Inflammatory macrophage (primary cell): ENCODE measurements around the gene LSM5.
A peak's percentile ranks its signal among the peaks of the same experiment; 100 is the strongest.

ENCODE experiments used
- DNase-seq, 2 donors: peaks; one replicate each; pipeline ENCODE4 v3.0.0-alpha.2; 2020 to 2022
- total RNA-seq, 18 experiments: gene quantifications; one replicate each; lab custom pipeline; 2026; ENCODE audit warnings: mixed read lengths in 6 of 18, inconsistent platforms in 2 of 18; lab: John Stamatoyannopoulos, UW

Gene LSM5
- total RNA-seq, result 10.2 to 35.8 (median 21.4) reads per million in 18 experiments

DNA sequence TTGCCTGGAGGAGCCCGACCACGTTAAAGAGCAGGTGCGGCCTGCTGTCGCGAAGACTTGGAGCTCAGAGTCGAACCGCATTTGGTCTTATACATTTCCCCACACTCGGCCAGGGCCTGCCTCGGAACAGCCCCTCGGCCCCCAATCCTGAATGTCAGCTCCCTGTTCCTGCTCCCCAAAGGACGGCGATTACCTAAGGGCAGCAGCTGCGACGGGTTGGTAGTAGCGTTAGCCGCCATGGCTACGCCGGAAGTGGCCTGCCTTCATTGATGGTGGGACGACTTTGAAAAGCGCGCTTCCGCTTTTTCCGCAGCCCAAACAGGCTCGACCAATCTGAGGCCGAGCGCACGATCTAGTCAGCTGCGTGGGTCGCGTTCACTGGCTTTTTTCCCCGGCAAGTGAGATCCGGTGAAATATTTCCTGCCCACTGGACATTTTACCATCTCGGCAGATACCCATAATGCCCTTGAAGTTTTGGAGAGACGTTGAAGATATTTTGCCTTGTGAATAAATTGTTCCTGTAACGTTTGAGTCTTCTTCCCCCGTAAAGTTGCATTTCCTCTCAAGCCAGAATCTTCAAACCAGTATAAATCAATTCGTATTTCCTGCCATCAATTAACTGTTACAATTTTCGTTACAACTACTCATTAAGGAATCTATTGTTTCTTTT lies at the start of gene LSM5:
LSM5 (minus strand) TSS at position 254 of the 670 bp plus-strand sequence; CDS start at position 239, 15 bp downstream.
- DNase-seq, result peak; percentile 95 to 97

DNA sequence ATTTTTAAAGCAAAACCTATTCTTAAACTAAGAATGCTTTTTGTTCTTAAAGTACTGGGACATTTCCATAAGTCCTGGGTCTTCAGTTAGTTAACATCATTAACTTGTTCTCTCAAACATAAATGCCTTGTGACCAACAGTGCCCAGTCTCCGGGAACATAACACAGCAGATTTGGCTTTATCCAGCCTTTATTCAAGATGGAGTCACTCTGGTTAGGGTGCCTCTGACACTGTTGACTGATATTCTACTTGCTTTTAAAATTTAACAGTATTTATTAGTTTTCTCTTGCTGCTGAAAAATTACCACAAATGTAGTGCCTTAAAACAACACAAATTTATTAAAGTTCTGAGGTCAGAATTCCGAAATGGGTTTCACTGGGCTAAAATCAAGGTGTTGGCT lies 49.2 kb upstream of the LSM5 start:
- no peak for DNase-seq

DNA sequence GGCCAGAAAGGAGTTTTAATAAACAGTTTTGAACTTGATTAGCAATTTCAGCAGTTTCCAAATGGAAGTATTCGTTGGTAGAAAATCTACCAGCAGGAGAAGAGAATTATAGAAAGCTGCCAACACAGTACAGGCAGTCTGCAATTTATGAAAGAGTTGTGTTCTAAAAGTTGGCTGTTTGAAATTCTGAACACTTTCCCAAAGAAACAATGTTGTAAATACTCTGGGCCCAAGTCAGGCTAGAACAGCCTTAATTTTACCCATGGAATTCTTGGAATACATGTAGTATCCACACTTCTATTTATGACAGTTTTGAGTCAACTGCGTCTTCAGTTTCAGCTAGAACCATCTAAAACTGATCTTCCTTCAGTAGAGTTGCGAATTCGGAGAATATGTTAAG lies 47.6 kb upstream of the LSM5 start:
- no peak for DNase-seq

DNA sequence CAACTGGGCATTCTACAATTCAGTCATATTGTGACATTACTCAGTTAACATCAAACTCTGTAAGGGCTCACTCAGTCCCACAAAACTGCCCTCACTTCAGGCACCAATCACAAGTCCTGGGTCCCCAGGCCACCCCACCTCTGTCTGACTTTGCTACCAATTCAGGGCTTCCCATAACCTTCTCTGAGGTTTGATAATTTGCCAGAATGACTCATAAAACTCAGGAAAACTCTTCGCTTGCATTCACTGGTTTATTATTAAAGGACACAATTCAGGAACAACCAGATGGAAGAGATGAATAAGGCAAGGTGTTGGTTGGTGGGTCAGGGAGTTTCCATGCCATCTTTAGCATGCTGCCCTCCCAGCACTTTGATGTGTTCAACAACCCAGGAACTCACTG lies 46.4 kb upstream of the LSM5 start:
- no peak for DNase-seq

DNA sequence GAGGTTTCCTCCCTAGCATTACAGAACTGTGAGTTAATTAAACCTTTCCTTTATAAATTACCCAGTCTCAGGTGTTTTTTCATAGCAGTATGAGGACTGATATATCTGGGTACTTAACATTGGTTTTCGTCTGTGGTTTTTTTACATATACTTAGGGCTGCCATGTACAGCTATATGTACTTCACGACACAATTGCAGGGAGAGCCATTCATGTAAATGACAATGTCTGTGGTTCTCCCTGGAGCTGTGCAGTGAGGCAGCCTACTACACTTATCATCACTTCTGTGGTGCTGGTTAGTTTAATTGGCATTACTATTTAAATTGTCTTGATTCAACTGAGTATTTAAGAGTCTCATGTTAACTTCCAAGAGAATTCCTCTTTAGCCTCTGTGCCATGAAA lies 45.8 kb upstream of the LSM5 start:
- no peak for DNase-seq

DNA sequence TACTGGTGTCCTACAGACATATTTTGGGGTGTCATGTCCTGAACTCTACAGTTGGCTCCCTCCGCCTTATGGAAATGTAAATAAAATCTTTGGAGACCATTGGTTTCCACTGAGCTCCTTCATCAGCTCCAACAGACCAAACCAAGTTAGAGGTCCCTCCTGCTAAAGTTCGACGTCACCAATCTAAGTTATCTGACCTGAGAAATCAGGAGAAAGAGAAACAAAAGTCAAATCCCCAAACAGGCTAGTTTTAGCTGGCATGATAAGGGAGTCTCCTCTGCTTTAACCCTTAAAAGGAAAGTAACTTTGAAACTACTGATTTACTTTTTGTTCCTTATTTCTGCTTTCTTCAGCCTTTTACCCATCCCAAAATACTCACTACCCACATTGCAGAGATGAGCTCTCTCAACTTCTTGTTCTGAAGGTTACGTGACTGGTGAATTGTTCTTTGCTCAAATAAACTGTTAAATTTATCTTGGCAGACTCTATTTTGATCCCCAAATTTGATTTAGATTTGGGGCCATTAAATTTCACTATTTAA lies 45.1 kb upstream of the LSM5 start:
- DNase-seq, result no peak

DNA sequence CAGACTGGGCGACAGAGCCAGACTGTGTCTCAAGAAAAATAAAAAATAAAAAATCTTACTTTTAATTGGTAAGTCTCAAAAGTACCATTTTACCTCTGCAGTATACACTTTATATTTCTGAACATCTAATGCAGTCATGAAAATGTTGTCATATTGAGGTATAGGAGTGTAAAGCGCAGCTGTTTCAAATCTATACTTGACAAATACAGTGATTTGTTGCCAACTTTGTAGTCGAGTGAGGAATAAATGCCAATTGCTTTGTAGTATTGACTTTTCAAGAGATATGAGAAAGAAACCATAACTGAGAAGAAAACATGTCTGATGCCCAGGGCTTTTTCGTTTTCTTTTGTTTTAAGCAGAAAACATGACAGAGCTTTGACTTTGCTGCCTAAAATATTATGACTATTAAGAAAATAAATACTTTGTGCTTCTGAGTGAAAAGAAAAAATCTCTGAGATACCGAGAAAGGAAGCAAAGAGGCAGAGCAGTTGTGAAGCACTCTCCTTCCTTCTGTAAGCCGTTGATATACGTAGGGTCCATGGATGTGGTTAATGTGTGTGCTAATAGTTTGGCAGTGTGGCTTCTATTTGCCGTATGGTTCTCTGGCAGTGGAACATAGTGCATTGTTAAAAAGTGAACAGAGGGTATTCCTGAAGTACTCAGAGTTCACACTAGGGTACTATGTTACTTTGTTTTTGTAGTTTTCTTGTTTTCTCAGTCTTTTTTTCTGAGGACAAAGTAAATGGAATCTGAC lies 43.3 kb upstream of the LSM5 start:
- no peak for DNase-seq

DNA sequence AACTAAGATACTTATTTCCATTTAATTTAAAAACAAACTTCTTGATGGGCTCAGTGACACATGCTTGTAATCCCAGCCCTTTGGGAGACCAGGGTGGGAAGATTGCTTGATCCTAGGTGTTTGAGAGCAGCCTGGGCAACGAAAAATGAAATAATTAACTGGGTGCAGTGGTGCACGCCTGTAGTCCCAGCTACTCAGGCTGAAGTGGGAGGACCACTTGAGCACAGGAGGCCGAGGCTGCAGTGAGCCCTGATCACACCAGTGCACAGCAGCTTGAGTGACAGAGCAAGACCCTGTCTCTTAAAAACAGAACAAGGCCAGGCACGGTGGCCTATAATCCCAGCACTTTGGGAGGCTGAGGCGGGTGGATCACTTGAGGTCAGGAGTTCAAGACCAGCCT lies 42.5 kb upstream of the LSM5 start:
- no peak for DNase-seq

DNA sequence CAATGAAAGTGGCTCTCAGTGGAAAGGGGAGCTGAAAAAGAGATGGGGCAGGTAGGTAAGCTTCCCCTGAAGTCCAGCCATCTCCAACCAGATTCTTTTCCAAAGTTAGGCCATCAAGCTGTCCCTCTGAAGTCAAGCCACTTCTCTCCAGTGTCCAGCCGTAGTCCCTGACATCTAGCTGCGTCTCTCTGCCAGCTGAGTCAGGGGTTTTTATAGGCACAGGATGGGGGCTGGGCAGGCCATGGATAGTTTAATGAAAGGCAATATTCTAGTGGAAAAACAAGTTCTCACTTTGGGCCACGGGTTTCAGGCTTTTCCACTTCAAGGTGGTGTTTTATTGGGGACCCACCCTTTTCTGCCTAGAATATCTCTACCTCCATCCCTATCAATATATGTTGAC lies 41.9 kb upstream of the LSM5 start:
- no peak for DNase-seq

DNA sequence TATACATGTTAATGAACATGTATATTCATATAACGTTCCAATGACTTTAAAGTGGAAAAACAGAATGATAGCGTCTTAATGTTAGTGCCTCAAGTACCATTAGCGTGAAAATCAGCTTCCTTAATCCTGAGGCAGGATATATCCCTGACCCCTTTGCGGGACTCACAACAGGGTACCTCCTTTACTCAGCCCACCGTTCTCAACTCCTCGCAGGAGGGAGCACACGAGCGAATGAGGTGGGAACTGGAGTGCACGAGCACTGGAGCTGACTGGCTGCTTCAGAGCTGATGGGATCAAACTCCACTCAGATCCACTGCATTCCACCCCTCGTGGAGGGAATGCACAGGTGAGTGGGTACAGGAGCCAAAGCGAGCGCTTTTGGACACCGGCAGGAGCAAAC lies 41.2 kb upstream of the LSM5 start:
- DNase-seq, result no peak

DNA sequence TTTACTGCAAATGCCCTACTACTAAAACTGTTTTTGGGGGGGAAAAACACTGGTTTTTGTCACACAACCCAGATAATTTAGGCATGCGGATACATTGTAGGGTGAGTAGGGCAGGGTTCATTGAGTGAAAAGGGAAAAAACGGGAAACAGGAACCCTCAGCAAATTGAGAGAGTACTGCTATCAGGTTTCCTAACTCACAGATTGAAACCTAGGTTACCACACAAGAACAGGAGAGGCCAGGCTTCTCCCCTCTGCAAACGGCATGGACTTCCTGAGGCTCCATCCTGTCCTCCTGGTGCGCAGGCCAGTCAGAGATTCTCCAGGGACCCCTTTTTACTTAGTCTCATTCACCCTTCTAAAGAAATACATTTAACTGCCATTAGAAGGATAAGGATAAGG lies 35.7 kb upstream of the LSM5 start:
- no peak for DNase-seq

DNA sequence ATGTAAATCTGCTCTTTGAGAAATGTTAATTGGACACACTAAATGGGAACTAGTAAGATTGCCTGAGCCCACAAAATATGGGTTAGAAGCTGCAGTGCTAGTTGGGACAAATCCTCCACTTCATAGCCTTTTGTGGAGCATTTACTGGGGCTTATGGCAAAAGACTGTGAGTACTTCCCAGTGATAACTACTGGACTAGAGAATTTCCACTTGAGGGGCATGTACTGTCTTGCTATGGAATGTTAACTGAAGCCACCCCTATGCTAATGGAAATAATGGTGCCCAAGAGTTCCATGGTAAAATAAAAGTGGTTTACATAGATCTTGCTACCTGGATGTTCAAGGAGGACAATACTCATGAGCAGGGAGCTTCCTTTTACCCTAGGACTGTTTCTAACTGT lies 34.5 kb upstream of the LSM5 start:
- no peak for DNase-seq

DNA sequence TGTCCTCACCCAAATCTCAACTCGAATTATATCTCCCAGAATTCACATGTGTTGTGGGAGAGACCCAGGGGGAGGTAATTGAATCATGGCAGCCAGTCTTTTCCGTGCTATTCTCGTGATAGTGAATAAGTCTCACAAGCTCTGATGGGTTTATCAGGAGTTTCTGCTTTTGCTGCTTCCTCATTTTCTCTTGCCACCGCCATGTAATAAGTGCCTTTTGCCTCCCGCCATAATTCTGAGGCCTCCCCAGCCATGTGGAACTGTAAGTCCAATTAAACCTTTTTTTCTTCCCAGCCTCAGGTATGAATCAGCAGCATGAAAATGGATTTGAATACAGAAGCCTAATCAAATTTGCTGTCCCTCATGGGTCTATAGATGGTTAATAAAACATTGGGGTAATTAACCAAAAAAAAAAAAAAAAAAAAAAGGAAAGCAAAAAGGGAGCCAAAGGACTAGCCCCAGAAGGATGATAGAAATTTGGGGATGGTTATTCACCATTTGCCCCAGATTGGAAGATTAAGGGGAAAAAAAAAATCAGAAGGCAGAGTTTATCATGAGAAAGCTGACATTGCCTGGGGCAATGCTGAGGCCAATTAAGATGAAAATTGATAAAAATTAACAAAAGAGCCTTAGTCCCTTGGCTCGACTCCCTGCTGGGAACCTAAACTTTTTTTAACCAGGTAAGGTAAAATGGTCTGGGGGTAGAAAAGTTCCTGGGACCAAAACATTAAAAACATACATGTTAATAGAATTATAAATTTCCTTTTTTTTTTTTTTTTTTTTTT lies 32.8 kb upstream of the LSM5 start:
- DNase-seq, result no peak

DNA sequence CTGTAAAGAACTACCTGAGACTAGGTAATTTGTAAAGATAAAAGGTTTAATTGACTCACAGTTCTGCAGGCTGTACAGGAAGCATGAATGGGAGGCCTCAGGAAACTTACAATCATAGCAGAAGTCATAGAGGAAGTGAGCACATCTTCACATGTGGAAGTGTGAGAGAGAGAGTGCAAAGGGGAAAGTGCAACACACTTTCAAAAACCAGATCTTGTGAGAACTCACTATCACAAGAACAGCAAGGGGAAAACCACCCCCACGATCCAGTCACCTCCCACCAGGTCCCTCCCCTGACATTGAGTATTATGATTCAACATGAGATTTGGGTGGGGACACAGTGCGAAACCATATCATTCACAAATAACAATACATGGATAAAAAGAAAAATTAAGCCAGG lies 29.6 kb upstream of the LSM5 start:
- DNase-seq, result no peak

DNA sequence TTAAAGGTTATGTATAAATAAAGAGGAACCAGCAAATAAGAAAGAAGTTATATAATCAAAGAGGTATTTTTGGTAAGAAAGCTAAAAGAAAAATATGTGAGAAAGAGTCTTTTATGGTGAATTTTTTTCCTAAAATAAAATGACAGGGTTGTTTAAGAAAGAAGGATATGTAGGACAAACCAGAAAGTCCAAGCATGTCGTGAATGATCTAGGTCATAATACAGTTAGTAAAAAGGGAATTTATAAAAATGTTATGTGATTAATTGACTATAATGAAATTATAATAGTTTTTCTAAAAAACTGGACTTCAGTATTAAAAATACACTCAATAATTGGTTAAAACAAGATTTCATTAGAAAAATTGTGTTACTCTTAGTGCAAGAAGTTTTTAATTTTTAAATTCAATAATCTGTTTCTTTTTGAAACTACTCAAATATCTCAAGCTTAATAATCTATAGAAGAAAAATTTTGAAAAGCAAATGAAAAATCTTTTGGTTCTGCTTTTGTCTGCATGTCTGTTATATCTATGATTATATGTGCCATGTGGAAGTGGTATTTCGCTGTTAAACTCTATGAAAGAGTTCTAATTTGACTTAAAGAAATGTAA lies 28.5 kb upstream of the LSM5 start:
- DNase-seq, result peak in 1 of 2 donors; percentile 23

DNA sequence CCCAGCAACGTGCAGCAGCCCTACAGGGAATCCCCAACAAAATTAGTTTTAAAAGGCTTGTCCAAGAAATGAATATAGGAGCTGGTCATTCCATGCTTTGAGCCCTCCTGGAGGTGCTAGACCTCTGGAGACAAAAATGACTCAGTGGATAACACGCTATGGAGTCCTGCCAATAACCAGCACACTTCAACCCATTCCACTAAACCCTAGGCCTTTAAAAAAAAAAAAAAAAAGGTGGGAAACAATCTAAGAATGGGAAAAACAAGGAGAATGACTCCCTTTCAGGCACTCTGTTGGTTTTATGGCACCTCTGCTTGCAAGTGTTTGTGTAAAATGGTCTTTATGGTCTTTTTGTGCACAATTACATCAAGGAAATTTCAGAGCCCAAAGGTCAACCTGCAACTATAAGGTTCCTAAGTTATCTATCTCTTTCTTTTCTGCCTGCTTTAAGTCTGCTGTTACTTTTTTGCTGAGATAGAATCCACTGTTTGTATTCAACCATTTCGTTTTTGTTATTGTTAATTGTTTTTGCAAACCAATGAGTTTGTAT lies 26.4 kb upstream of the LSM5 start:
- no peak for DNase-seq

DNA sequence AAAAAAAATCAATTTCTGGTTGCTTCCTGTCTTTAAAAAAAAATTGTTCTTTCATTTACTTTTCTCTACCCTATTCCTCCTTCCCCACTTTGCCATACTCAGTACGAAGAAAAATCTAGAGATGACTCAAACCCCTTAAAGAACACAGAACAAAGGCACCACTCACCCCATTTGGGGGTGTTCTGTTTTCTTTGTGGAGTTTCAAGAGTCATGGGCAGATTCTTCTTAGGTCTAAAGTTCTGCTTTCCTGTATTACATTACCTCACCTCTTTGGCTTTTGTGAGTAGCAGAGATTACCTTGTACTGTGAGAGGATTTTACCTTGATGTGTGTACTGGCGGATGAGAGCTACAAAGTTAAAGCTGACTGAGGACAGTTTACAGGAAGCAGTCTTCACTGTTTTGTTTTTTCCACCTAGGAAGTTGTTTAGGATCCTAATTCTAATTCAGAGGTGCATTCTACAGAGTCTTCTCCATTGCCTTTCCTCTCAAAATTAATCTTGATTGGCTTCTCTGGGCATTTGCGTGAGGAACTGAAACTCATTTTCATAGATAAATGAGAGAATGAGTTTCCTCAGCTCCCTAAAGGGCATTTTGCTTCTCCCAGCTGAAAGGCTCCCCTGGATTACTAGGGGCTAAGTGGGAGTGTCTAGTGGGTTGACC lies 25.8 kb upstream of the LSM5 start:
- DNase-seq, result no peak

DNA sequence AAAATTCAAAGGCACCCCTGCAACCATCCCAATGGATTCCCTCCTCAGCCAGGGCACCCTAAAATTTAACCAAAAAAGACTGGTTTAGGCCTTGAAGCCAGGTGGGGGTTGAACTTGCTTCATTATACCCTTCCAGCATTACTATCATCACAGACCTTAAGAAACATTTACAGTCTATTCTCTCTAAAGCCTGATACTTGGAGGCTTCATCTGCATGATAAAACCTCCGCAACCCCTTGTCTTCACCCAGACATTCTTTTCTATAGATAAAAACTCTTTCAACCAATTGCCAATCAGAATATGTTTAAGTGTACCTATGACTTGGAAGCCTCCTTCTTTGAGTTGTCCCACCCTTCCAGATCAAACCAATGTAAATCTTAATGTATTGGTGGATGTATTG lies 23.0 kb upstream of the LSM5 start:
- DNase-seq, result no peak

DNA sequence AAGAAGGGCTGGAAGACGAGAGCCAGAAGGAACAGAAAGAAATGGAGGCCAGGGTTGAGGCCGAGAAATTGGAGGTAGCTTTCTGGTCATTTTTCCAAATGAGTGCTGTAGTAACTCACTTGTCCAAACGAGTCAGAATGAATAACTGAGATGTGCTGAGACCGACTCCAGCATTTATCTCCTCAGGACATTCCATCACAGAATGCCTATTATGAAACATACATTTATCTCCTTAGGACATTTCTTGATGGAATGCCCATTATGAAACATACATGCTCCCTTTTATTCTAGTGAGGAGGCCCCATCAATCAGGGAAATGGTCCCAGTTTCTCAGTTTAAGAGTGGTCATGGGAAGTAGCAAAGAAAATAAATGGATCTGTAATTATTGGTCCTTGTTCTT lies 21.6 kb upstream of the LSM5 start:
- DNase-seq, result no peak

DNA sequence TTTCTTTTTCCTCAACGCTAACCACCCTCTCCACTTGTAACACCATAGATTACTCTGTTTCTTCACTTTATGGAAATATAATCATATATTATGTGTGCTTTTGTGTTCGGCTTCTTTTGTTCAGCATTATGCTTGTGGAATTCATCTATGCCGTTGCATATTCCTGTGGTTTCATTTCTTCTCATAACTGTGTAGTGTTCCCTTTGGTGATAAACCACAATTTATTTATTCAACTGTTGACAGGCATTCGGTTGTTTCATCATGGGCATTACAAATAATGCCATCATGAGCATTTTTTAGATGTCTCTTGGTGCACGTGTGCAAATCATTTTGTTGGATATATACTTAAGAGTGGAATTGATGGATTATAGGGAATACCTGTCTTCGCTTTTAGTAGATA lies 17.2 kb upstream of the LSM5 start:
- no peak for DNase-seq

DNA sequence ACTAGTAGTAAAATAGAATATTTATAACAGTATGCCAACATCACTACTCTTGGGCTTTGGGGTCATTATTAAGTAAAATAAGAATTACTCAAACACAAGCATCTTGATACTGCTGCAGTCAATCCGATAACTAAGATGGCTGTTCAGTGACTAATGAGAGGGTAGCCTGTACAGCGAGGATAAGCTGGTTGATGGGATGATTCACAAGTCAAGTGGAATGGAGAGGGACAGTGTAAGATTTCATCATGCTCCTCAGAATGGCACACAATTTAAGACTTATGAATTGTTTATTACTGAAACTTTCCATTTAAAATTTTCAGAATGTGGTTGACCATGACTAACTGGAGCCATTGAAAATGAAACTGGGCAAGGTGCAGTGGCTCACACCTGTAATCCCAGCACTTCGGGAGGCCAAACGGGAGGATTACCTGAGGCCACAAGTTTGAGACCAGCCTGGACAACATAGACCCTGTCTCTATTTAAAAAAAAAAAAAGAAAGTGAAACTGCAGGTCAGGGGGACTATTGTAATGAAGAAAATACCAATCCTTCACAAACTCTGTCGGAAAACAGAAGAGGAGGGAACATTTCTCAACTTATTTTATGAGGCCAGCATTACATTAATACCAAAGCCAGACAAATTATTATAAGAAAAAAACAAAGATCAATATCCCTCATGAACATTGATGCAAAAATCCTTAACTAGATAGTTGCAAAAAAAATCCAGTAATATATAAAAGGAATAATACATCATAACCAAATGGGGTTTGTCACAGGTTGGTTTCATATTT lies 16.3 kb upstream of the LSM5 start:
- peak; percentile 26 to 49 for DNase-seq
